ENCODE measurements around the gene BCL3.

DNA sequence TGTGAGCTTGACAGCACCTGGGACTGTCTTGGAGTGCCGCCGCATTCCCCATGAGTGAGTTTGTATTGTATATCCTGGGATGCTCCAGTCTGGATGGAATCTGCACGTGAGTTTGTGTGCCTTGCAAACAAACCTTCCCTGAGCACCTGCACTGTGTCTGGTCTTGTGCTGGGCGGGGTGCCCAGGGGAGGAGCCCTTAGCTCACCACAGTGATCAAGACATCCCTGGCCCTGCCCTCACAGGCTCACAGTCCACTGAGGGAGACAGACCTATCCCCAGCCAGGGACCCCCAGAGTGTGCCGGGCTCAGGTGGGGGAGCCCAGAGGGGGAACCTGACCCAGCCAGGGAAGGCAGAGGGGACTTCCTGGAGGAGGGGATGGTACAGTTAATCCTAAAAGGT is 58.7 kb downstream of the BCL3 start:
- TF ChIP-seq POLR2A (IDR thresholded peaks at IDR 0.05) (no peak), CTCF (IDR thresholded peaks at IDR 0.05) (no peak)
